ENCODE measurements around the gene DCXR. TPM values are rescaled to one million over a fixed set of nuclear protein-coding genes. Genes with fewer than 3 reads are reported as not detected.

The DCXR gene
- total RNA-seq, 1 donor from 2014 or later, result 105 TPM

- DNase-seq (ENCODE audit: low read depth), result no peak
Measured at GRCh38 chr17:82073446-82073845, 35.9 kb upstream of the DCXR start.

GRCh38 chr17:82072827-82073226 lies 35.3 kb upstream of the DCXR start:
- no peak for DNase-seq (ENCODE audit: low read depth)

GRCh38 chr17:82070611-82071010 lies 33.1 kb upstream of the DCXR start:
- DNase-seq (ENCODE audit: low read depth), result no peak

- peak; percentile 61 for DNase-seq (ENCODE audit: low read depth)
Measured at GRCh38 chr17:82065638-82066303, 28.3 kb upstream of the DCXR start, which contains the start of gene DUS1L. TSS of gene DUS1L (minus strand) at chr17:82065804. CDS start at chr17:82065059, 745 bp downstream.

GRCh38 chr17:82065193-82065637 lies 27.7 kb upstream of the DCXR start:
- DNase-seq (ENCODE audit: low read depth), result peak; percentile 29

GRCh38 chr17:82064433-82065192 lies 27.1 kb upstream of the DCXR start:
- no peak for DNase-seq (ENCODE audit: low read depth)

- DNase-seq (ENCODE audit: low read depth), result no peak
Measured at GRCh38 chr17:82063424-82064415, 26.2 kb upstream of the DCXR start.

- no peak for DNase-seq (ENCODE audit: low read depth)
Measured at GRCh38 chr17:82062984-82063368, 25.5 kb upstream of the DCXR start.

GRCh38 chr17:82062076-82062983 lies 24.8 kb upstream of the DCXR start:
- no peak for DNase-seq (ENCODE audit: low read depth)

GRCh38 chr17:82061047-82061925 lies 23.8 kb upstream of the DCXR start:
- DNase-seq (ENCODE audit: low read depth), result no peak

GRCh38 chr17:82060614-82061013 lies 23.1 kb upstream of the DCXR start:
- DNase-seq (ENCODE audit: low read depth), result no peak

GRCh38 chr17:82060001-82060380 lies 22.5 kb upstream of the DCXR start:
- DNase-seq (ENCODE audit: low read depth), result no peak

- peak; percentile 48 for DNase-seq (ENCODE audit: low read depth)
Measured at GRCh38 chr17:82059272-82060000, 21.9 kb upstream of the DCXR start.

GRCh38 chr17:82058855-82059249 lies 21.4 kb upstream of the DCXR start:
- DNase-seq (ENCODE audit: low read depth), result no peak

GRCh38 chr17:82058230-82058854 lies 20.8 kb upstream of the DCXR start:
- DNase-seq (ENCODE audit: low read depth), result no peak

GRCh38 chr17:82056729-82057621 lies 19.5 kb upstream of the DCXR start:
- no peak for DNase-seq (ENCODE audit: low read depth)
